SK-N-SH (cell line): ENCODE data around the gene RIOX2. TPM values are rescaled to one million over a fixed set of nuclear protein-coding genes. Genes with fewer than 3 reads are reported as not detected.

ENCODE experiments used
- CTCF ChIA-PET: fragments of 300-600, 350-600 bp; formaldehyde crosslinking; extraction: SDS; loops from one replicate; lab custom pipeline; 2021; lab: Yijun Ruan, JAX
- POLR2A ChIA-PET: fragments of 350-600 bp; sonication (Branson Sonifier 250); formaldehyde crosslinking; extraction: SDS; loops from one replicate; lab custom pipeline; 2020; ENCODE audit warnings: antibody characterized with exemption, inconsistent platforms; lab: Yijun Ruan, JAX
- DNase-seq: peaks from one replicate; pipeline ENCODE4 v3.0.0; 2012
- H2AFZ ChIP-seq: fragments of 200-600 bp; sonication (generic); 2 replicates; pipeline ENCODE4 v1.8.1; 2016; ENCODE audit warnings: antibody characterized with exemption, mild to moderate bottlenecking, low read depth
- H3F3A ChIP-seq: fragments of 200-600 bp; sonication (generic); replicated peaks from 2 replicates; pipeline ENCODE3; 2016; ENCODE audit warnings: antibody characterized with exemption, mild to moderate bottlenecking; ENCODE audit not compliant: insufficient read depth
- H3K27ac ChIP-seq, 2 experiments: fragments of 200-500 bp in 1 of 2; fragments of 200-600 bp in 1 of 2; sonication (Bioruptor generic) in 1 of 2; sonication (generic), shearing (Covaris generic) in 1 of 2; 2 replicates each; pipeline versions ENCODE4 v1.5.1 to v1.6.1; 2014 to 2016; ENCODE audit warnings: low read depth in 2 of 2, inconsistent platforms in 1 of 2, low read length in 1 of 2, mild to moderate bottlenecking in 1 of 2, mixed read lengths in 1 of 2
- H3K27me3 ChIP-seq: fragments of 200-600 bp; sonication (generic), shearing (Covaris generic); 2 replicates; pipeline ENCODE4 v1.6.1; 2016; ENCODE audit warnings: mixed run types; ENCODE audit not compliant: insufficient read depth
- H3K36me3 ChIP-seq, 2 experiments: fragments of 200-500 bp in 1 of 2; fragments of 200-600 bp in 1 of 2; sonication (Bioruptor generic) in 1 of 2; sonication (generic) in 1 of 2; replicated peaks in 1 of 2; 2 replicates each; pipeline versions ENCODE3 to v1.5.1; 2014 to 2016; ENCODE audit warnings: low read length in 1 of 2, mild to moderate bottlenecking in 1 of 2; ENCODE audit not compliant: insufficient read depth in 2 of 2, control insufficient read depth in 1 of 2
- H3K4me1 ChIP-seq, 2 experiments: fragments of 200-500 bp in 1 of 2; fragments of 200-600 bp in 1 of 2; sonication (Bioruptor generic) in 1 of 2; sonication (generic), shearing (Covaris generic) in 1 of 2; 2 replicates each; pipeline versions ENCODE4 v1.5.1 to v1.6.1; 2014 to 2016; ENCODE audit warnings: low read depth in 1 of 2, low read length in 1 of 2, mixed run types in 1 of 2; ENCODE audit not compliant: insufficient read depth in 2 of 2, control insufficient read depth in 1 of 2
- H3K4me2 ChIP-seq: fragments of 200-600 bp; sonication (generic), shearing (Covaris generic); 2 replicates; pipeline ENCODE4 v1.6.1; 2017; ENCODE audit warnings: mixed run types
- H3K4me3 ChIP-seq, 2 experiments: fragments of 200-500 bp in 1 of 2; fragments of 200-600 bp in 1 of 2; sonication (Bioruptor generic) in 1 of 2; sonication (generic), shearing (Covaris generic) in 1 of 2; 2 replicates each; pipeline versions ENCODE4 v1.5.1 to v1.8.1; 2014 to 2016; ENCODE audit warnings: low read depth in 2 of 2, inconsistent platforms in 1 of 2, low read length in 1 of 2, mild to moderate bottlenecking in 1 of 2, mixed read lengths in 1 of 2, moderate library complexity in 1 of 2
- H3K79me2 ChIP-seq: fragments of 200-600 bp; sonication (generic); 2 replicates; pipeline ENCODE4 v1.8.1; 2017; ENCODE audit warnings: mild to moderate bottlenecking; ENCODE audit not compliant: insufficient read depth
- H3K9ac ChIP-seq: fragments of 200-600 bp; sonication (generic); 2 replicates; pipeline ENCODE4 v1.6.1; 2017; ENCODE audit warnings: mixed run types
- H3K9me2 ChIP-seq: fragments of 200-600 bp; sonication (generic); 2 replicates; pipeline ENCODE4 v1.6.1; 2017; ENCODE audit warnings: mixed run types
- H3K9me3 ChIP-seq: fragments of 200-600 bp; sonication (generic); 2 replicates; pipeline ENCODE4 v1.6.1; 2017; ENCODE audit warnings: mixed run types, mild to moderate bottlenecking, moderate library complexity
- H4K20me1 ChIP-seq: fragments of 200-600 bp; sonication (generic); 2 replicates; pipeline ENCODE4 v1.6.1; 2017; ENCODE audit warnings: mild to moderate bottlenecking, mixed run types; ENCODE audit not compliant: insufficient read depth
- CHD2 ChIP-seq: fragments of 150-350 bp; IDR thresholded peaks from 2 replicates; pipeline ENCODE4 v1.6.1; 2018; ENCODE audit warnings: low read length; ENCODE audit not compliant: partially characterized antibody
- CTCF ChIP-seq: fragments of 200-600 bp; sonication (generic); IDR thresholded peaks from 2 replicates; pipeline ENCODE4 v1.6.1; 2017; ENCODE audit warnings: antibody characterized with exemption, mild to moderate bottlenecking, moderate library complexity
- ELF1 ChIP-seq: IDR thresholded peaks from 2 replicates; pipeline ENCODE4 v1.4.0; 2012
- EP300 ChIP-seq, 2 experiments: IDR thresholded peaks; 2 replicates each; pipeline versions ENCODE4 v1.4.0 to v1.6.1; 2012; ENCODE audit warnings: borderline replicate concordance in 1 of 2, low read depth in 1 of 2, low read length in 1 of 2
- FOXJ3 ChIP-seq: sonication (generic); formaldehyde crosslinking; IDR thresholded peaks from 2 replicates; pipeline ENCODE4 v1.5.1; 2020; ENCODE audit warnings: mild to moderate bottlenecking, missing genetic modification reagents
- FOXM1 ChIP-seq: IDR thresholded peaks from 2 replicates; pipeline ENCODE4 v1.4.0; 2012; ENCODE audit warnings: low read depth, mild to moderate bottlenecking
- GATA2 ChIP-seq: sonication (generic); formaldehyde crosslinking; IDR thresholded peaks from 2 replicates; pipeline ENCODE4 v1.5.0; 2020; ENCODE audit warnings: mild to moderate bottlenecking, missing genetic modification reagents
- IRF3 ChIP-seq: fragments of 150-350 bp; IDR thresholded peaks from 2 replicates; pipeline ENCODE4 v1.6.1; 2016; ENCODE audit warnings: mild to moderate bottlenecking, low read depth, low read length
- MAX ChIP-seq: IDR thresholded peaks from 2 replicates; pipeline ENCODE4 v1.4.0; 2012; ENCODE audit warnings: low read depth
- MEF2A ChIP-seq: IDR thresholded peaks from 2 replicates; pipeline ENCODE4 v1.4.0; 2012; ENCODE audit warnings: low read depth, borderline replicate concordance
- NFIC ChIP-seq: IDR thresholded peaks from 2 replicates; pipeline ENCODE4 v1.4.0; 2012; ENCODE audit warnings: borderline replicate concordance
- NRF1 ChIP-seq: IDR thresholded peaks from 2 replicates; pipeline ENCODE4 v1.6.1; 2012; ENCODE audit warnings: low read depth, mild to moderate bottlenecking, low read length
- POLR2AphosphoS5 ChIP-seq: IDR thresholded peaks from 2 replicates; pipeline ENCODE4 v1.6.1; 2012; ENCODE audit warnings: low read depth, low read length
- RAD21 ChIP-seq: IDR thresholded peaks from 2 replicates; pipeline ENCODE4 v1.6.1; 2012; ENCODE audit warnings: mild to moderate bottlenecking, low read length
- RCOR1 ChIP-seq: fragments of 150-350 bp; IDR thresholded peaks from 2 replicates; pipeline ENCODE4 v1.6.1; 2017; ENCODE audit warnings: antibody characterized with exemption, low read length
- RFX5 ChIP-seq: IDR thresholded peaks from 2 replicates; pipeline ENCODE4 v1.6.1; 2012; ENCODE audit warnings: mild to moderate bottlenecking, improper control_type of control experiment, low read length
- RXRA ChIP-seq: IDR thresholded peaks from 2 replicates; pipeline ENCODE4 v1.4.0; 2012; ENCODE audit warnings: low read depth, mild to moderate bottlenecking, borderline replicate concordance
- WGBS: methylation state at CpG from one replicate; pipeline ENCODE4 v1.1.6; 2017; ENCODE audit warnings: low lambda C conversion rate; 5-methylcytosine and 5-hydroxymethylcytosine counted together
- polyA plus RNA-seq, 3 experiments: library from polyadenylated mRNA; depleted of rRNA; stranded (reverse); fragments of >200 nt; gene quantifications; 2 replicates each; pipeline ENCODE4 v1.2.3, GENCODE V29; 2012
- TF ChIP-seq, protein P1 (sequence below): IDR thresholded peaks from 2 replicates; pipeline ENCODE4 v1.4.0; 2012; ENCODE audit warnings: low read depth, borderline replicate concordance
- TF ChIP-seq, protein P2 (sequence below): IDR thresholded peaks from 2 replicates; pipeline ENCODE4 v1.6.1; 2012; ENCODE audit warnings: mild to moderate bottlenecking, low read depth, low read length, moderate library complexity
- TF ChIP-seq, protein P3 (sequence below): fragments of 150-350 bp; IDR thresholded peaks from 2 replicates; pipeline ENCODE4 v1.6.1; 2017; ENCODE audit warnings: antibody characterized with exemption, low read length, low read depth, borderline replicate concordance

RIOX2 gene
- polyA plus RNA-seq, 1 of the 3 experiments (the other 2 are of a cell fraction), result 12.9 TPM

DNA sequence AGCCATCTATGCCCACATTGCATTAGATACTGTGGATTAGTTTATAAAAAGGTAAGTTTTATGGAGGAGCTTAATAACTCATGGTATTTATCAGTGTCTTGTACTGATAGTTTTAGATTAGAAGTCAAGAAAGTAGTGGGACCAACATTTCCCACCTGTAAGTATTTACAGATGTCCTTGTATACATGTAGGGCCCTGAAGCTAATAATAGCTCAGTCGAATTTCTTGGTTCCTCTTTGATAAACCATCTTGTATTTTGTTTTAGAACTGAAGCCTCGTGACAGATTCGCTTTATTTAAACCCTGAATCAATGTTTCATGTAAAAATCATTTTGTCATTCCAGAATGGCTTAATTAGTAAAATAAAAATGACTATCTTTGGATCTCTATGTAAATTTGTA is 77.0 kb downstream of the RIOX2 start:
- CTCF ChIA-PET, result interaction anchor here (1.1 to 1.3 kb wide), 2 partner anchors 20 to 91 kb away, joined by 3 read pairs; no protein-coding TSS in a partner anchor

GRCh38 chr3:97892852-97893251 is 79.4 kb downstream of the RIOX2 start:
- H3K9me3 ChIP-seq, result no peaks in the 10 kb centered on the region
- H3K4me2 ChIP-seq, result no peak overlapping the region
- H3K9ac ChIP-seq, result no peak overlapping the region
- H3K4me1 ChIP-seq, result no peaks in the 10 kb centered on the region
- no peaks in the 10 kb centered on the region for H3K9me2 ChIP-seq
- H4K20me1 ChIP-seq, result no peaks in the 10 kb centered on the region
- WGBS, result 62% methylated on average over 1 of the region's 1 CpG
- H3K27me3 ChIP-seq, result no peaks in the 10 kb centered on the region
- POLR2A ChIA-PET, result no interaction called here
- CTCF ChIA-PET, result no interaction called here
- H3K79me2 ChIP-seq, result no peaks in the 10 kb centered on the region
- H3K27ac ChIP-seq, result no peak overlapping the region
- H3K36me3 ChIP-seq, result peaks cover 7 to 17% of the 10 kb centered on the region in 2 experiments
- no peak for DNase-seq
- H2AFZ ChIP-seq, result no peak overlapping the region
- H3K4me3 ChIP-seq, result no peak overlapping the region
- no peaks in the 10 kb centered on the region for H3F3A ChIP-seq
- TF ChIP-seq FOXJ3 (CRISPR knock-in tag) (no peak), RCOR1 (no peak), MEF2A (no peak), GATA2 (no peak), ELF1 (no peak), POLR2AphosphoS5 (no peak), CTCF (no peak), IRF3 (no peak), CHD2 (no peak), EP300 (IDR thresholded peaks at IDR 0.05; ENCODE audit: borderline replicate concordance in 1 of 2, low read depth in 1 of 2, low read length in 1 of 2) (no peak), RXRA (no peak), NRF1 (no peak), RAD21 (no peak), FOXM1 (no peak), RFX5 (no peak), NFIC (no peak)
- TF ChIP-seq, protein P1, sequence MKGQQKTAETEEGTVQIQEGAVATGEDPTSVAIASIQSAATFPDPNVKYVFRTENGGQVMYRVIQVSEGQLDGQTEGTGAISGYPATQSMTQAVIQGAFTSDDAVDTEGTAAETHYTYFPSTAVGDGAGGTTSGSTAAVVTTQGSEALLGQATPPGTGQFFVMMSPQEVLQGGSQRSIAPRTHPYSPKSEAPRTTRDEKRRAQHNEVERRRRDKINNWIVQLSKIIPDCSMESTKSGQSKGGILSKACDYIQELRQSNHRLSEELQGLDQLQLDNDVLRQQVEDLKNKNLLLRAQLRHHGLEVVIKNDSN, result no peak
- TF ChIP-seq, protein P2, sequence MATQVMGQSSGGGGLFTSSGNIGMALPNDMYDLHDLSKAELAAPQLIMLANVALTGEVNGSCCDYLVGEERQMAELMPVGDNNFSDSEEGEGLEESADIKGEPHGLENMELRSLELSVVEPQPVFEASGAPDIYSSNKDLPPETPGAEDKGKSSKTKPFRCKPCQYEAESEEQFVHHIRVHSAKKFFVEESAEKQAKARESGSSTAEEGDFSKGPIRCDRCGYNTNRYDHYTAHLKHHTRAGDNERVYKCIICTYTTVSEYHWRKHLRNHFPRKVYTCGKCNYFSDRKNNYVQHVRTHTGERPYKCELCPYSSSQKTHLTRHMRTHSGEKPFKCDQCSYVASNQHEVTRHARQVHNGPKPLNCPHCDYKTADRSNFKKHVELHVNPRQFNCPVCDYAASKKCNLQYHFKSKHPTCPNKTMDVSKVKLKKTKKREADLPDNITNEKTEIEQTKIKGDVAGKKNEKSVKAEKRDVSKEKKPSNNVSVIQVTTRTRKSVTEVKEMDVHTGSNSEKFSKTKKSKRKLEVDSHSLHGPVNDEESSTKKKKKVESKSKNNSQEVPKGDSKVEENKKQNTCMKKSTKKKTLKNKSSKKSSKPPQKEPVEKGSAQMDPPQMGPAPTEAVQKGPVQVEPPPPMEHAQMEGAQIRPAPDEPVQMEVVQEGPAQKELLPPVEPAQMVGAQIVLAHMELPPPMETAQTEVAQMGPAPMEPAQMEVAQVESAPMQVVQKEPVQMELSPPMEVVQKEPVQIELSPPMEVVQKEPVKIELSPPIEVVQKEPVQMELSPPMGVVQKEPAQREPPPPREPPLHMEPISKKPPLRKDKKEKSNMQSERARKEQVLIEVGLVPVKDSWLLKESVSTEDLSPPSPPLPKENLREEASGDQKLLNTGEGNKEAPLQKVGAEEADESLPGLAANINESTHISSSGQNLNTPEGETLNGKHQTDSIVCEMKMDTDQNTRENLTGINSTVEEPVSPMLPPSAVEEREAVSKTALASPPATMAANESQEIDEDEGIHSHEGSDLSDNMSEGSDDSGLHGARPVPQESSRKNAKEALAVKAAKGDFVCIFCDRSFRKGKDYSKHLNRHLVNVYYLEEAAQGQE, result no peak
- TF ChIP-seq, protein P3, sequence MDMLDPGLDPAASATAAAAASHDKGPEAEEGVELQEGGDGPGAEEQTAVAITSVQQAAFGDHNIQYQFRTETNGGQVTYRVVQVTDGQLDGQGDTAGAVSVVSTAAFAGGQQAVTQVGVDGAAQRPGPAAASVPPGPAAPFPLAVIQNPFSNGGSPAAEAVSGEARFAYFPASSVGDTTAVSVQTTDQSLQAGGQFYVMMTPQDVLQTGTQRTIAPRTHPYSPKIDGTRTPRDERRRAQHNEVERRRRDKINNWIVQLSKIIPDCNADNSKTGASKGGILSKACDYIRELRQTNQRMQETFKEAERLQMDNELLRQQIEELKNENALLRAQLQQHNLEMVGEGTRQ, result no peak

More for the DNA sequence above, 77.0 kb downstream of the RIOX2 start:
- H3K27ac ChIP-seq, result no peak overlapping the region
- no peak overlapping the region for H3K4me3 ChIP-seq
- 79% methylated on average over 3 of the region's 3 CpGs for WGBS
- H3K9me3 ChIP-seq, result no peaks in the 10 kb centered on the region
- no peaks in the 10 kb centered on the region for H3K27me3 ChIP-seq
- H4K20me1 ChIP-seq, result no peaks in the 10 kb centered on the region
- H3K4me2 ChIP-seq, result no peak overlapping the region
- H3K9me2 ChIP-seq, result no peaks in the 10 kb centered on the region
- H3K36me3 ChIP-seq, result peaks cover 8 to 11% of the 10 kb centered on the region in 2 experiments
- DNase-seq, result no peak
- no peak for TF ChIP-seq MAX
- no peak for TF ChIP-seq NRF1
- H3F3A ChIP-seq, result no peaks in the 10 kb centered on the region
- H3K9ac ChIP-seq, result no peak overlapping the region
- no peaks in the 10 kb centered on the region for H3K79me2 ChIP-seq
- H3K4me1 ChIP-seq, result no peaks in the 10 kb centered on the region
- POLR2A ChIA-PET, result no interaction called here
- no peak overlapping the region for H2AFZ ChIP-seq
